Breast epithelium (tissue), 4 donors: ENCODE data around the gene OLR1. TPM values are rescaled to one million over a fixed set of nuclear protein-coding genes. Genes with fewer than 3 reads are reported as not detected.

ENCODE experiments used
- DNase-seq, 2 donors: peaks; one replicate each; pipeline ENCODE4 v3.0.0-alpha.2; 2019; ENCODE audit warnings: low spot score in 2 of 2
- H3K27ac ChIP-seq, 2 donors: fragments of 200-600 bp; sonication (generic) in 1 of 2; one replicate each; pipeline ENCODE4 v1.5.1; 2016 to 2019; ENCODE audit warnings: mild to moderate bottlenecking in 1 of 2
- H3K27me3 ChIP-seq, 2 donors: fragments of 200-600 bp; sonication (generic) in 1 of 2; one replicate each; pipeline versions ENCODE4 v1.5.1 to v1.6.0; 2017 to 2019; ENCODE audit warnings: control low read depth in 1 of 2, mild to moderate bottlenecking in 1 of 2
- H3K36me3 ChIP-seq: fragments of 200-600 bp; one replicate; pipeline ENCODE4 v1.5.1; 2019
- H3K4me1 ChIP-seq, 2 donors: fragments of 200-600 bp; sonication (generic); one replicate each; pipeline ENCODE4 v1.5.1; 2016 to 2019; ENCODE audit warnings: control low read depth in 1 of 2
- H3K4me3 ChIP-seq, 3 donors: fragments of 200-600 bp; sonication (generic); 1 replicate in 2 of 3; 2 replicates in 1 of 3; pipeline ENCODE4 v1.5.1; 2016 to 2019; ENCODE audit warnings: mild to moderate bottlenecking in 3 of 3, moderate library complexity in 2 of 3
- H3K9me3 ChIP-seq, 2 donors: fragments of 200-600 bp; sonication (generic) in 1 of 2; one replicate each; pipeline ENCODE4 v1.5.1; 2016 to 2019; ENCODE audit warnings: control low read depth in 1 of 2
- POLR2A ChIP-seq: fragments of 450-650 bp; IDR thresholded peaks from one replicate; pipeline ENCODE4 v1.6.1; 2016; ENCODE audit warnings: antibody characterized with exemption, mild to moderate bottlenecking, moderate library complexity
- POLR2AphosphoS5 ChIP-seq, 3 donors: sonication (generic); formaldehyde crosslinking; IDR thresholded peaks; one replicate each; pipeline ENCODE4 v1.6.1; 2017; ENCODE audit warnings: antibody characterized with exemption in 3 of 3
- intact Hi-C: fragments of 100-400 bp; cut with DNase I; formaldehyde crosslinking; loops from one replicate; pipeline ENCODE4 v1.15.1; 2023; ENCODE audit warnings: low total_unique reads
- total RNA-seq, 3 donors: library from RNA; depleted of rRNA; stranded (reverse); fragments of >200 nt; gene quantifications; one replicate each; pipeline ENCODE4 v1.1.0, GENCODE V29; 2016
- TF ChIP-seq, protein P1 (sequence below), 3 donors: fragments of 450-650 bp; IDR thresholded peaks; one replicate each; pipeline ENCODE4 v1.5.1; 2016 to 2017; ENCODE audit warnings: antibody characterized with exemption in 3 of 3, mild to moderate bottlenecking in 3 of 3, moderate library complexity in 3 of 3

OLR1 gene
- total RNA-seq, 3 donors from 2014 or later, result 3.3 to 17.1 TPM; not detected in 1

- no peak overlapping the region for H3K27ac ChIP-seq
- H3K27me3 ChIP-seq, result no peaks in the 10 kb centered on the region
- TF ChIP-seq POLR2AphosphoS5 (IDR thresholded peaks at IDR 0.05) (no peak), POLR2A (no peak)
- TF ChIP-seq, protein P1, sequence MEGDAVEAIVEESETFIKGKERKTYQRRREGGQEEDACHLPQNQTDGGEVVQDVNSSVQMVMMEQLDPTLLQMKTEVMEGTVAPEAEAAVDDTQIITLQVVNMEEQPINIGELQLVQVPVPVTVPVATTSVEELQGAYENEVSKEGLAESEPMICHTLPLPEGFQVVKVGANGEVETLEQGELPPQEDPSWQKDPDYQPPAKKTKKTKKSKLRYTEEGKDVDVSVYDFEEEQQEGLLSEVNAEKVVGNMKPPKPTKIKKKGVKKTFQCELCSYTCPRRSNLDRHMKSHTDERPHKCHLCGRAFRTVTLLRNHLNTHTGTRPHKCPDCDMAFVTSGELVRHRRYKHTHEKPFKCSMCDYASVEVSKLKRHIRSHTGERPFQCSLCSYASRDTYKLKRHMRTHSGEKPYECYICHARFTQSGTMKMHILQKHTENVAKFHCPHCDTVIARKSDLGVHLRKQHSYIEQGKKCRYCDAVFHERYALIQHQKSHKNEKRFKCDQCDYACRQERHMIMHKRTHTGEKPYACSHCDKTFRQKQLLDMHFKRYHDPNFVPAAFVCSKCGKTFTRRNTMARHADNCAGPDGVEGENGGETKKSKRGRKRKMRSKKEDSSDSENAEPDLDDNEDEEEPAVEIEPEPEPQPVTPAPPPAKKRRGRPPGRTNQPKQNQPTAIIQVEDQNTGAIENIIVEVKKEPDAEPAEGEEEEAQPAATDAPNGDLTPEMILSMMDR (IDR thresholded peaks at IDR 0.05), result no peak
- H3K4me1 ChIP-seq, result no peaks in the 10 kb centered on the region
- H3K36me3 ChIP-seq, result no peaks in the 10 kb centered on the region
- no peak overlapping the region for H3K4me3 ChIP-seq
- intact Hi-C loops, result loop anchor here (5.0 kb wide), 1 partner anchor 973 kb away; no protein-coding TSS in a partner anchor
- DNase-seq, result no peak
- H3K9me3 ChIP-seq, result no peaks in the 10 kb centered on the region
These were observed 12.4 kb upstream of the OLR1 start for GRCh38 chr12:10184261-10184843.

DNA sequence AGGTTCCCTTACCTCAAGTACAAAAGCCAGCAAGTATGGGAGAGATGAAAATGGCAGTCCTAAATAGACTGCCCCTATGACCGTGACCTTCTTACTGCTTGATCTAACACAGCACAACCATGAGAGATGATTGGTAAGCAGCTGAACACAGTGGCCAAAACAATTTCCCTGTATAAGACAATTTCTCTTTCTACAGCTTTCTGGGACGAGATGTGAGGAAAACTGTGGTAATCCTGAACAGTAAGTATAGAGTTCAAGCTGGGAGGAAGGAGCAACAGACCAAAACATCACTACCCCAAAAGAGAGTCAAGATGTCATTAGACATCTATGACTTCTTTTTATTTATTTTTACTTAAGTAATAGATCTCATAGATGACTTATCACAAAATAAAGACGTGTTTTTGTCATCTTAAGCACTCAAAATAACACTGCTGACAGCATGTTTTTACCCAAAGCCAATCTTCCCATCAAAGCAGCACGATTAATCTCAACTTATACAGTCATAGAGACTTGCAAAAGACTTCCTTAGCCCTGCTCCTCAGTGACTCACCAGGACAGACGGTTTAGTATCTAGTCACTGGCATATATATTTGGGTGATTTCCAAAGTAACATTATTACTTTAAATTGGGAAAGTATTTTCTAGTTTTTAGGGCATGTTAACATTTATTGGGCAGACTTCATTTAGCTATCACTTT, 10.6 kb upstream of the OLR1 start:
- Histone ChIP-seq H3K36me3 (no peaks in the 10 kb centered on the region), H3K4me3 (no peak overlapping the region), H3K4me1 (no peaks in the 10 kb centered on the region), H3K27ac (no peak overlapping the region), H3K27me3 (no peaks in the 10 kb centered on the region), H3K9me3 (no peaks in the 10 kb centered on the region)
- DNase-seq, result no peak
- intact Hi-C loops, result loop anchor here (5.0 kb wide), 1 partner anchor 975 kb away; no protein-coding TSS in a partner anchor
- TF ChIP-seq POLR2A (no peak), POLR2AphosphoS5 (IDR thresholded peaks at IDR 0.05) (no peak)
- TF ChIP-seq, protein P1 (IDR thresholded peaks at IDR 0.05), result no peak

- intact Hi-C loops, result loop anchor here (5.0 kb wide), 1 partner anchor 978 kb away; no protein-coding TSS in a partner anchor
- Histone ChIP-seq H3K27ac (no peak overlapping the region), H3K9me3 (no peaks in the 10 kb centered on the region)
These were observed 7.8 kb upstream of the OLR1 start for GRCh38 chr12:10179776-10180181.

DNA sequence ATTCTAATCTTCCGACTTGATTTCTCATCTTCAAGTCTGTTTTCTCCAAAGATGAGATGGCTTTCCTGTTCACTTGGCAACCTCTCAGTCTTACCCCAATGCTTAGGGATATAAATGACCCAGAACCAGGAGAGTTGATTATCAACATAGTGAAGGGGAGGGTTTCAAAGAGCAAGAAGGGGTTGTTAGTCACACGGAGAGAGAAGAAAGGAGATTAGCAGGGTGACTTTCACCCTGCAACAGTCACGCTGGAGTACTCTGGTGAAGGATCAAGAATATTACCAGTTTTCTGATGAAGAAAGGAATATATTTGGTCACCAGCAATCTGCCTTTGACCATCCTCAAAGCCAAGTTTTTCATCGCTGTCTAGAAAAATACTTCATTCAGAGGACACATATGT, 6.9 kb upstream of the OLR1 start, which contains the start of gene TMEM52B:
TMEM52B (plus strand) TSS at position 212 of the 400 bp plus-strand sequence. CDS start 543 bp downstream, outside the sequence.
- intact Hi-C loops, result no loop called here
- no peak for DNase-seq

More at GRCh38 chr12:10179776-10180181, 7.8 kb upstream of the OLR1 start:
- Histone ChIP-seq H3K27me3 (no peaks in the 10 kb centered on the region), H3K36me3 (no peaks in the 10 kb centered on the region), H3K4me1 (peaks cover 0 to 6% of the 10 kb centered on the region in 2 donors), H3K4me3 (no peak overlapping the region)
- DNase-seq, result no peak
- TF ChIP-seq POLR2A (no peak), POLR2AphosphoS5 (IDR thresholded peaks at IDR 0.05) (no peak)
- TF ChIP-seq, protein P1 (IDR thresholded peaks at IDR 0.05), result no peak

More for the DNA sequence above, 6.9 kb upstream of the OLR1 start, which contains the start of gene TMEM52B:
- Histone ChIP-seq H3K36me3 (no peaks in the 10 kb centered on the region), H3K4me3 (no peak within 1 kb of the TSS), H3K27ac (no peak within 1 kb of the TSS), H3K9me3 (no peaks in the 10 kb centered on the region), H3K4me1 (peaks cover 0 to 6% of the 10 kb centered on the region in 2 donors), H3K27me3 (no peaks in the 10 kb centered on the region)
- TF ChIP-seq POLR2AphosphoS5 (IDR thresholded peaks at IDR 0.05) (no peak), POLR2A (no peak)
- TF ChIP-seq, protein P1 (IDR thresholded peaks at IDR 0.05), result no peak
